ENCODE data around the gene PRKAG2.
"Not testable (repeated sequence)": the region's sequence is repeated elsewhere in the genome, so short reads cannot be mapped to it uniquely, and the experiment has no call there.

PRKAG2 gene

GRCh38 chr7:151849008-151849878 is 27.7 kb downstream of the PRKAG2 start:
- no peak for DNase-seq

DNA sequence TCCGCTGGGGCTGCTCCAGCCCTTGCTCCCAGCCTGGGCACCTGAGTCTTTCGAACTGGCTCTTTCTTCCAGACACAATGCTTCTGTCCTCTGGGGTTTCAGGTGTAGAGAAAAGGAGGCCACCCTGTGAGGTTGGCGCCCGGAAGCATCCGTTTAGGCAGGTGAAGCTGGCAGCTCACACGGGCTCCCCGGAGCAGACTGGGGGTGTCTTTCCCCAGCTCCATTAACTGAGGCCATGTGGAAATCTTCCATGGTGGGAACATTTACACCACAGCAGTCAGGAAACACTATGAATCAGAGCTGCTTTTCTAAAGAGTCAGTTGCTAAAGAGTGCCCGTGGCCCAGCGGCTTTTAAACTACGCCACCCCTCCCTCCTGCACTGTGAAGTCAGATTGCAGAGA is 29.2 kb downstream of the PRKAG2 start:
- DNase-seq: no peak

DNA sequence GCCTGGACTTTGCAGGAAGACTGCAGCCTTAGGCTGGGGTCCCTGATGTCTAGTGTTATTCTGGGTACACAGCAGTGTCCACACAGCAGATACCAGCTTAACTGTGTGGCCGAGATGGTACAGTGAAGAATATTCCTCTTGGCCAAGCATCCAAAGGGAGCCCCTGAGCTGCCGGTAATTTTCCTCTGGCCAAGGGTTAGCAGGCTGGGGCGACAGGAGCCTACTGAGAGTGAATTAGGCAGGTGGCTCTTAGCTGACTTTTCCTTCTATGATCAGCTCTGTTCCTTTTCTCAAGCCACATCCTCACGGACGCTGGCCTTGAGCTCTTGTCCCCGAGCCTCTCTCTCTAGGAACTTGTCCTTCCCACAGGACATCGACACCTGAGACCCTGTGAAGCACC is 29.8 kb downstream of the PRKAG2 start:
- no peak for DNase-seq

GRCh38 chr7:151845412-151846205 is 31.3 kb downstream of the PRKAG2 start:
- no peak for DNase-seq

GRCh38 chr7:151844825-151845200 is 32.1 kb downstream of the PRKAG2 start:
- no peak for DNase-seq

DNA sequence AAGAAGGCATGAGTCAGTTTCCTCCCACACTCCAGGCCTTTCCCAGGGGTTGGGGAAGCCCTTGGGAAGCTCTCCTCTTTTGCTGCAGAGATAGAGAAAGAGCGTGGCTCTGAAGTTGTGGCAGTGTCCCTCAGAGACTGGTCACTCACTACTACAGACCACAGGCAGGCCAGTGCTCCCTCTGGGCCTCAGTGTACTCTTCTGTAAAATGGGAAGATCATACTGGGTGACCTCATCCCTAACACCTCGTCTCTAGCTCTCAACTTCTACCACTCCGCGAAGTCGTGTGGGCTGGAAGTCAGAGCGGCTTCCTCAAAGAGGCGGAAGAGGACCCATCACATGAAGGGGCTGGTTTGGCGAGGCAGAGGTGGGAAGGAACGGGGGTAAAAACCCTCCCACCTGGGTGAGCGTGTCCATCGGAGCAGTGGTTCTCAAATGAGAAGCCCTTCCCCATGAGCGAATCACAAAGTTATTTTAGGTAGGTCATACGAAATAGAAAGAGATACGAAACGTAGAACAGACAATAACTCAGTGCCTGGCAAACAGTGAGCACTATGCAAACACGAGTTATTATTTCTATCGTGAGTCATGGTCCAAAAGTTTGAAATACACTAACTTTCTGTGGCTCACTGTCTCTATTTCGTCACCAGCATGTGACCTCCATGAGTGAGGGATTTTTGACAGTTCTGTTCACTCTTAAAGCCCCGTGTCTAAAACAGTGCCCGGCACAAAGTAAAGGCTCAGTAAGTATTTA is 32.7 kb downstream of the PRKAG2 start:
- no peak for DNase-seq

DNA sequence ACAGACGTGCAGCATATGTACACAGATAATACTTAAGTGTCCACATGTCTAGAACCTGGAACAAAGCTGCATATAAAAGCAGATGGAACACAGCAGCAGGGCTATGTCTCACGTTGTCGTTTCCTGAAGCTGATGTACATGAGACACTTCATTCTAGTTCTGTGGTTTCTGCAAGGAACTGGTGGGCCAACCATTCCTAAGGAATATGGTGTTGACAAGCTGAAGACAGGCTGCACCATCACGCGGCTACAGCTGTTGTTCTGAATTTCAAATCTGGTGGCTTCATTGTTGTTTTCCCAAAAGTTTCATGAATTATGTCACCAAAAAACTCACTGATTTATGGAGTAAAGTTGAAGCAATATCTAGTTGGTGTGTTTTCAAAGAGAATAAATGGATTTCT is 33.7 kb downstream of the PRKAG2 start:
- DNase-seq: no peak

DNA sequence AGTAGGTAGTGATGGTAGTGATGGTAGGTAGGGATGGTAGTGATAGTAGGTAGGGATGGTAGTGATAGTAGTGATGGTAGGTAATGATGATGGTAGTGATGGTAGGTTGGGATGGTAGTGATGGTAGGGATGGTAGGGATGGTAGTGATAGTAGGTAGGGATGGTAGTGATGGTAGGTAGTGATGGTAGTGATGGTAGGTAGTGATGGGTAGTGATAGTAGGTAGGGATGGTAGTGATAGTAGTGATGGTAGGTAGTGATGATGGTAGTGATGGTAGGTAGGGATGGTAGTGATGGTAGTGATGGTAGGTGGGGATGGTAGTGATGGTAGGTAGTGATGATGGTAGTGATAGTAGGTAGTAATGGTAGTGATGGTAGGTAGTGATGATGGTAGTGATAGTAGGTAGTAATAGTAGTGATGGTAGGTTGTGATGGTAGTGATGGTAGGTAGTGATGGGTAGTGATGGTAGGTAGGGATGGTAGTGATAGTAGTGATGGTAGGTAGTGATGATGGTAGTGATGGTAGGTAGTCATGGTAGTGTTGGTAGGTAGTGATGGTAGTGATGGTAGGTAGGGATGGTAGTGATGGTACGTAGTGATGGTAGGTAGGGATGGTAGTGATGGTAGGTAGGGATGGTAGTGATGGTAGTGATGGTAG is 35.4 kb downstream of the PRKAG2 start:
- not testable (repeated sequence) for DNase-seq

DNA sequence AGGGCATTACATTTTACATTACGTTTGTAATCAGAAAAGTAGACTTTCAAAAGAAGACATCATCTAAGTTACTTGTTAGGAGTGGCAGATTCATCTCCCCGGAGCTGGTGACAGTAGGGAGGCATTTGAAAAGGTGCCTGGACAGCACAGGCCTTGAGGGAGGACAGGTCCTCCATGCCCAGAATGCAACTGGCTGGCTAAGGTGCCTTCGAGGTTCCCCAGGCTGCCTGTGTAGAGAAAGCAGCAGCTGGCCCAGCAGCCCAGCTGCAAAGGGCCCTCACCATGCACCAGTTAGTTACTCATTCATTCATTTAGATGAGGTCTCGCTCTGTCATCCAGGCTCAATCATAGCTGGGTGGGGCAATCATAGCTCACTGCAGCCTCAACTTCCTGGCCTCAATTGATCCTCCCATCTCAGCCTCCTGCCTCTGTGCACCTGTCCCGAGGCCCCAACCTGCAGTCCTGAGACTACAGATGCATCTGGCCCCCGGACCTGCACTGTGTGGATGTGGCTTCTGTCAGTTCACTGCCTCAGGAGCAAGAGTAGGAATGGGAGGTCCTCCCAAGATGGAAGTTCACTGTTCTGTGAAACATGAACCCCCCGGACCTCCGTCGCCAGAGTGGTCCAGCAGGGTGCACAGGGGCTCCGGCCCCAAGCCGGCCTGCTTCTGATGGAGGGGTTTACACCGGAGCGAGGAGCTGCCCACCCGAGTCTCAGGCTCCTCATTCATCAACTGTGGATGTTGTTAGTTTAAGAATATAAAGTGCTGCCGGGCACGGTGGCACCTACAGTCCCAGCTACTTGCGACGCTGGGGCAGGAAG is 36.6 kb downstream of the PRKAG2 start:
- DNase-seq: no peak

GRCh38 chr7:151839451-151839921 is 37.4 kb downstream of the PRKAG2 start:
- DNase-seq: no peak

DNA sequence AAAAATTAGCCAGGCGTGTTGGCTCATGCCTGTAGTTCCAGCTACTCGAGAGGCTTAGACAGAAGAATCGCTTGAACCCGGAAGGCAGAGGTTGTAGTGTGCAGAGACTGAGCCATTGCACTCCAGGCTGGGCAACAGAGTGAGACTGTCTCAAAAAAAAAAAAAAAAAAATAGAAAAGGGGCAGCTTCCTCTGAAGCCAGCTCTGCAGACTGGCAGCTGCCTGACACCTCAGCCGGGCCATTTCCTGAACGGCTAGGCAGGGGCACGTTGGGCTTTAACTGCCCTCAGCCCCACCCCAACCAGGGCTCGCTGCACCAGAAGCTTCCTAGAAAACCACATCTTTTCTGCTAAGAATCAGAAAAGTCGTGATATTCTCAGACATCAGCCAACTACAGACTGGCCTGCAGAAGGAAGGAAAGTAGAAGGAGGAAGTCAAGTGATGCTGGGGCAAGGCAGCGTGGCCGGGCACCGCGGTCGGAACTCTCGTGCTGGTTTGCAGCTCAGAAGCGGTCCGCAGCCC is 38.0 kb downstream of the PRKAG2 start:
- DNase-seq: no peak

DNA sequence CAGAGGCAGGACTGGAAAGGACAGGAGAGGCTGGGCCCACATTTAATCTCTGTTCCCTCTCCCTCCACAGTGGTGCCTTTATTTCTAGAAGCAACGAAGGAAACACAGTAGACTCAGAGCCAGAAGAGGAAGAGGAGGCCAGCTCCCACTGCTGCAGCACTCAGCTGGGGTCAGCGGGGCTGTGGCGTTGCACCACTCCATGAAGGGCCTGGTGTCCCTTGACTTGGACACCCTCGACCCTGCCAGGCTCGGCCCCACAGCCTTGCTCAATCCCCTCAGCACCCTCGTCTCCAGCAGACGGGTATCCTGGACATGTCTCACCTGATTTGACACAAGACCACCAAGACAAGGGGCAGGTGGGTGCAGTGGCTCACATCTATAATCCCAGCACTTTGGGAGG is 38.8 kb downstream of the PRKAG2 start:
- DNase-seq: no peak

DNA sequence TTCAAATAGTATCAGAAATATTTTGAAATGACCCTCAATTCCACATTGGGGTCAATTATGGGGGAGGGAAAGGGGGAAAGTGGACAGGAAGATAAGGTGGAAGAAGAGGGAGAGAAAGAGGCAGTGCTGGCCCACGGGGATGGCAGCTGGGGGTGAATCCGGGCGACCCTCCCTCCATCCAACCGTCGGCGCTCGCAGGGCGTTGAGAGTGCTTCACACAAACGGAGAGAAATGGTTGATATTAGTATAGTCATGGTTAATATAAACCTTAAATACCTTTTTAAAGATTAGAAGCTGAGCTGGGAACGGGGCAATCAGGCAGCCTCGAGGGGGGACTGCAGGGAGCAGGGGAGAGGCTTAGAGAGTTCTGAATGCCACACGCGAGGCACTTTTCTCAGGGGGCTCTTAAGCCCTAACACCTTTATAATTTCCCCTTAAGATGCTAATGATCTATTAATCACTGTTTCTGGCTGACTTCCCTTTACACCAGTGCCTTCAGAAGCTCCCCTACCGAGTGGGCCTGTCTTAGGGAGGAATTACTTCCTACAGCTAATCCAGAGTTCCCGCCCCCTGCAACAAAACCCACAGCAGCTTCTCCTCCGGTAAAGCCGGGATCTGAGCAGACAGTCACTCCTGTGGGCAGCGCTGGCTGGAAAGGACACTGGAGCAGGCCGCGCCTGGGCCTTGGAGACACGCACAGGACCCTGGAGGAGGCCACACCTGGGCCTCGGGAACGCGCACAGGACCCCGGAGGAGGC is 39.5 kb downstream of the PRKAG2 start:
- no peak for DNase-seq

GRCh38 chr7:151836927-151837205 is 40.0 kb downstream of the PRKAG2 start:
- DNase-seq: no peak

DNA sequence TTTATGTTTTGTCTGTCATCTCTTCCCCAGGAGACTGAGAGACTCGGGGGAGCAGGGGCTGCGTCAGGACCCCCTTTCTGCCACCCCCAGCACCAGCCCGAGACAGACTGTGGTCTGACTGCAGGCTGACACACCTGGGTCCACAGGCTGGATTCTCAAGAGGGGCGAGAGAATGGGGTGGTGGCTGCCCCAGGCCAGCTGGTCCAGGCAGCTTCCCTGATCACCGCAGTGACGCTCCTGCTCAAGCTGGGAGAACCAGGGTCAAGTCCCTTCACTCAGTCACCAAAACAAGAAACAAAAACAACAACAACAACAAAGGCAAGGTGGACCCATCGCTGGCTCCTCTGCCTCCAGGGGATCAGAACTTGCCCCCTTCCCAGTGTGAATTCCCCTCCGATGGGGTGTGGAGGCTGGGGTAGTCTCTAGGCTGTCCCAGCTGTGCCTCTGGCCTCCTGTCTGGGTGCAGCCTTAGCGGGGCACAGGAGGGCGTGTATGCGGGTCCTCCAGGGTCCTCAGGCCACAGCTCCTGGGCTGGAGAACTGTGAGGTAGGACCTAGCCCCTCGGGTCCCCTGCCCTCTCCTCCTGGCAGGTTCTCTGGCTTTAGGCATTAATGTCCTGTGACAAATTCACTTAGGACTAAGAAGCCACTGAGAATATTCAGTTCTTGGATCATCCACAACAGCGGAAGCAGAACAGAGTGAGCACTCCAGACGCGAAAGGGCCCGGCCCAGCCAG is 40.6 kb downstream of the PRKAG2 start:
- DNase-seq: no peak

DNA sequence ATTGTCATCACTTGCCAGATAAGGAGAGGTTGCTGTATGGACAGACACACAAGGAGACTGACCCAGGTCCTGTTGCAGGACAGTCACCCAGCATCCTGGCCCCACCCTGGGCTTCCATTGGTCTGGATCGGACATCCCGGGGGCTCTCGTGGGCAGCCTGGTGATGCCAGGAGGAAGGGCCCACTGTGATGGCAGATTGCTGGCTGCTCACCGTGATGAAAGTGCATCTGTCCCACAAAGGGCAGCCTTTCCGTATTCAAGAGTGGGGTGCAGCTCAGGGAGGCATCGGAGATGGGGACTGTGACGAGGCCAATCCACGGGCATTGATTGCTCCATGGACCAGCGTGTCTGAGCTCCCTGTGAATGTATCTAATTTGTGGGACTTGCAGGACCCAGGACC is 41.3 kb downstream of the PRKAG2 start:
- no peak for DNase-seq

- DNase-seq: no peak
These were observed 42.5 kb downstream of the PRKAG2 start for GRCh38 chr7:151834271-151835035.

- DNase-seq: no peak
These were observed 43.2 kb downstream of the PRKAG2 start for GRCh38 chr7:151833691-151834090.

- DNase-seq: no peak
These were observed 43.7 kb downstream of the PRKAG2 start for GRCh38 chr7:151833213-151833651.

DNA sequence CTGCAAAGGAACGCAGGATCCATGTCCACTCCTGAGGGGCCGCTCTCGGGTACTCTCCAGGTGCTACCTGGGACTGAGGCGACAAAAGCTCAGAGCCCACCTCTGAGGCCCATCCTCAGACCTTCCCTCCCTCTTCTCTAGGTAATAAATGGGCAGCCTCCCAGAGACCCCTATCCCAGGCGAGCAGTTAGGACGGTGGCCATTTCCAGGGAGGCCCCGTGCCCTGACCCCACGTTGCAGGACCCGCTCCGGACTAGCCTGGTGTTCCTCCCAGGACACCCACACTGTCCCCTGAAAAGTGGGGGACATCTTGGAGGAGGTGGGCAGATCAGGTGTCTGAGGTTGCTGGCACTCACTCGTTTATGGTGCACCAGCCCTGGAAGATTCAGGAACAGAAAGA is 44.3 kb downstream of the PRKAG2 start:
- DNase-seq: no peak
